HEK293T (cell line): ENCODE data around the gene BAIAP2L1.

ENCODE experiments used
- CTCF ChIA-PET: fragments of 350-600 bp; formaldehyde crosslinking; extraction: SDS; loops from one replicate; lab custom pipeline; 2021; ENCODE audit warnings: antibody characterized with exemption, inconsistent platforms; lab: Yijun Ruan, JAX
- POLR2A ChIA-PET: fragments of 350-600 bp; formaldehyde crosslinking; extraction: SDS; loops from one replicate; lab custom pipeline; 2020; ENCODE audit warnings: antibody characterized with exemption, inconsistent platforms; lab: Yijun Ruan, JAX
- DNase-seq: peaks from one replicate; pipeline ENCODE4 v3.0.0; 2012; ENCODE audit warnings: mixed read lengths; ENCODE audit errors: extremely low spot score
- ARNT ChIP-seq: fragments of 450-650 bp; IDR thresholded peaks from 2 replicates; pipeline ENCODE4 v1.6.1; 2017; ENCODE audit warnings: mild to moderate bottlenecking
- BHLHE40 ChIP-seq: fragments of 450-650 bp; IDR thresholded peaks from 2 replicates; pipeline ENCODE4 v1.6.1; 2016; ENCODE audit warnings: mild to moderate bottlenecking, moderate library complexity, borderline replicate concordance
- CTBP1 ChIP-seq: fragments of 450-650 bp; IDR thresholded peaks from 2 replicates; pipeline ENCODE4 v1.6.1; 2016; ENCODE audit warnings: borderline replicate concordance
- ELF4 ChIP-seq: fragments of 450-650 bp; IDR thresholded peaks from 2 replicates; pipeline ENCODE4 v1.6.1; 2017; ENCODE audit warnings: antibody characterized with exemption
- FOXA1 ChIP-seq: fragments of 450-650 bp; IDR thresholded peaks from 2 replicates; pipeline ENCODE4 v1.6.1; 2016; ENCODE audit warnings: mild to moderate bottlenecking
- FOXK2 ChIP-seq: fragments of 450-650 bp; IDR thresholded peaks from 2 replicates; pipeline ENCODE4 v1.6.1; 2016; ENCODE audit warnings: mild to moderate bottlenecking
- FOXM1 ChIP-seq: fragments of 450-650 bp; IDR thresholded peaks from 2 replicates; pipeline ENCODE4 v1.6.1; 2017; ENCODE audit warnings: mild to moderate bottlenecking, borderline replicate concordance
- HDGF ChIP-seq: fragments of 450-650 bp; IDR thresholded peaks from 2 replicates; pipeline ENCODE4 v1.6.1; 2017; ENCODE audit warnings: antibody characterized with exemption, borderline replicate concordance
- L3MBTL2 ChIP-seq: fragments of 450-650 bp; conservative IDR thresholded peaks from 2 replicates; pipeline ENCODE4 v1.6.1; 2016; ENCODE audit warnings: mild to moderate bottlenecking
- LEF1 ChIP-seq: fragments of 450-650 bp; IDR thresholded peaks from 2 replicates; pipeline ENCODE4 v1.6.1; 2017; ENCODE audit warnings: mild to moderate bottlenecking, borderline replicate concordance
- NFRKB ChIP-seq: fragments of 450-650 bp; IDR thresholded peaks from 2 replicates; pipeline ENCODE4 v1.6.1; 2016; ENCODE audit warnings: mild to moderate bottlenecking, moderate library complexity
- SP1 ChIP-seq: fragments of 450-650 bp; IDR thresholded peaks from 2 replicates; pipeline ENCODE4 v1.6.1; 2017
- SUZ12 ChIP-seq: fragments of 450-650 bp; IDR thresholded peaks from 2 replicates; pipeline ENCODE4 v1.6.1; 2016; ENCODE audit warnings: mild to moderate bottlenecking
- TARDBP ChIP-seq: fragments of 450-650 bp; IDR thresholded peaks from 2 replicates; pipeline ENCODE4 v1.6.1; 2016
- ZNF384 ChIP-seq: fragments of 450-650 bp; IDR thresholded peaks from 2 replicates; pipeline ENCODE4 v1.6.1; 2016
- TF ChIP-seq, protein P1 (sequence below): fragments of 450-650 bp; IDR thresholded peaks from 2 replicates; pipeline ENCODE4 v1.6.1; 2016

The BAIAP2L1 gene

DNA sequence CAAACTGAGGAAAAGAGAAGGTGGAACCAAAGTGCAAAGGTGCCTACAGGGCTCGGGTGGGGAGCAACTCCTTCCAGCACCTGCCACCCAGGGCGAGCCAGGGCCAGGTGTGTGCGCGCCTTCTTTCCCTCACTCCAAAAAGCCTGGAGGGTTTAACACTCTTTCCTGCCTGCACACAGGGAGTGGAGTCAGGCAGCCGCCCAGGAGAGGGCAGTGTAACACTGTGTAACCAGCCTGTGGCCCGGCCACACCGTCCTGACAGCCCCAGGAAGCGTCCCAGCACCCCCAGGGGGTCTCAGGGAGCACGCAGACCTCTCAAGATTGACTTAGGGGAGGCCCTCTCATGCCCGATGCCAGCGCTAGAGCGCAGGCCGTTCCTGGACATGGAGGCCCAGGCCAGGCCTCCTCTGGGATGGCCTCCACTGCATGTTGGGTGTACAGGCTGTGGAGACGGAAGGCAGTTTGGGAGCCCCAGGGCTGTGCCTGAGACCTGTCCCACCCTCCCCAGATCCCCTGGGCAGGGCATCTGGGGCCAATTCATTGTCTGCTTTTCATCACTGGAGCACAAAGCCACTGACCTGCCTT is 106.0 kb downstream of the BAIAP2L1 start:
- TF ChIP-seq HDGF = peak; percentile 80; the same call in 1 of the 2 replicates
- TF ChIP-seq ARNT = no peak
- POLR2A ChIA-PET = interaction anchor here (1.3 kb wide), 1 partner anchor 106 kb away, joined by 4 read pairs; the partner anchor contains the start of gene BAIAP2L1
- peak; percentile 83 for DNase-seq
- CTCF ChIA-PET = interaction anchor here (0.6 to 1.1 kb wide), 5 partner anchors 121 to 543 kb away, joined by 3 to 4 read pairs (median 3); no protein-coding TSS in a partner anchor

DNA sequence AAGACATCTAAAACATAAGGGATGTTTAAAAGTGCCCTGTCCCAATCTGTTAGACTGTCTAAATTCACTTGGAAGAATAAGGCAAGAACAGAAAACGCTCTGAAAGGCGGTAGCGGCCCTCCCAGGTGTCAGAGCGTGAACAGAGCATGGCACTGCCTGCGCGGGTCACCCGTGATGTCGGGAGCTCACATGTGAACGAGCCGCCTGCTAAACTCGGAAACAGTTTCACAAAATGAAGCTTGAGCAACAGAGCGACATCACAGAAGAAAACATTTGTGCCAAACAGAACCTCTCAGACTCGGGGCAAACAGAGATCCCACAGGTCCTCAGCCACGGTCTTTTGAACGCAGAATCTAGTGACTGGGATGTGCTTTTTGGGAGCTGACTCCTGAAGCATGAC is 106.6 kb downstream of the BAIAP2L1 start:
- ChIA-PET CTCF (interaction anchor here (0.6 to 1.1 kb wide), 5 partner anchors 121 to 544 kb away, joined by 3 to 4 read pairs (median 3); no protein-coding TSS in a partner anchor), POLR2A (no interaction called here)

GRCh38 chr7:98293746-98294145 is 107.1 kb downstream of the BAIAP2L1 start:
- TF ChIP-seq FOXA1 (no peak), ELF4 (no peak), TARDBP (no peak), BHLHE40 (no peak), ARNT (no peak), ZNF384 (no peak), NFRKB (no peak), FOXK2 (no peak), L3MBTL2 (no peak), SP1 (no peak), LEF1 (no peak), CTBP1 (no peak), SUZ12 (no peak), FOXM1 (no peak), HDGF (no peak)
- TF ChIP-seq, protein P1, sequence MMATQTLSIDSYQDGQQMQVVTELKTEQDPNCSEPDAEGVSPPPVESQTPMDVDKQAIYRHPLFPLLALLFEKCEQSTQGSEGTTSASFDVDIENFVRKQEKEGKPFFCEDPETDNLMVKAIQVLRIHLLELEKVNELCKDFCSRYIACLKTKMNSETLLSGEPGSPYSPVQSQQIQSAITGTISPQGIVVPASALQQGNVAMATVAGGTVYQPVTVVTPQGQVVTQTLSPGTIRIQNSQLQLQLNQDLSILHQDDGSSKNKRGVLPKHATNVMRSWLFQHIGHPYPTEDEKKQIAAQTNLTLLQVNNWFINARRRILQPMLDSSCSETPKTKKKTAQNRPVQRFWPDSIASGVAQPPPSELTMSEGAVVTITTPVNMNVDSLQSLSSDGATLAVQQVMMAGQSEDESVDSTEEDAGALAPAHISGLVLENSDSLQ = no peak
- ChIA-PET POLR2A (interaction anchor here (1.0 kb wide), 1 partner anchor 107 kb away, joined by 3 read pairs; the partner anchor contains the start of gene BAIAP2L1), CTCF (interaction anchor here (1.1 kb wide), 1 partner anchor 545 kb away, joined by 4 read pairs; no protein-coding TSS in a partner anchor)
- no peak for DNase-seq

More for the DNA sequence above, 106.6 kb downstream of the BAIAP2L1 start:
- TF ChIP-seq FOXA1 = no peak
- no peak for TF ChIP-seq ARNT
- TF ChIP-seq BHLHE40 = no peak
- TF ChIP-seq FOXM1 = no peak
- TF ChIP-seq CTBP1 = no peak
- TF ChIP-seq TARDBP = no peak
- no peak for TF ChIP-seq NFRKB
- no peak for TF ChIP-seq SUZ12
- TF ChIP-seq HDGF = no peak
- no peak for TF ChIP-seq ELF4
- TF ChIP-seq, protein P1 = no peak
- no peak for TF ChIP-seq LEF1
- no peak for TF ChIP-seq FOXK2
- TF ChIP-seq L3MBTL2 = no peak
- no peak for TF ChIP-seq SP1
- no peak for TF ChIP-seq ZNF384
- DNase-seq = no peak

GRCh38 chr7:98293265-98293664 is 107.6 kb downstream of the BAIAP2L1 start:
- ChIA-PET POLR2A (interaction anchor here (1.0 kb wide), 1 partner anchor 108 kb away, joined by 3 read pairs; the partner anchor contains the start of gene BAIAP2L1), CTCF (no interaction called here)
- TF ChIP-seq SUZ12 (no peak), ARNT (no peak), SP1 (no peak), NFRKB (no peak)
- no peak for DNase-seq

- CTCF ChIA-PET = no interaction called here
- no peak for DNase-seq
- TF ChIP-seq TARDBP (no peak), CTBP1 (no peak), FOXM1 (no peak), SUZ12 (no peak), BHLHE40 (no peak), LEF1 (no peak), L3MBTL2 (no peak), FOXK2 (no peak), FOXA1 (no peak), NFRKB (no peak), ZNF384 (no peak)
- TF ChIP-seq, protein P1 = no peak
- POLR2A ChIA-PET = no interaction called here
Measured at GRCh38 chr7:98291717-98292116, 109.2 kb downstream of the BAIAP2L1 start.

DNA sequence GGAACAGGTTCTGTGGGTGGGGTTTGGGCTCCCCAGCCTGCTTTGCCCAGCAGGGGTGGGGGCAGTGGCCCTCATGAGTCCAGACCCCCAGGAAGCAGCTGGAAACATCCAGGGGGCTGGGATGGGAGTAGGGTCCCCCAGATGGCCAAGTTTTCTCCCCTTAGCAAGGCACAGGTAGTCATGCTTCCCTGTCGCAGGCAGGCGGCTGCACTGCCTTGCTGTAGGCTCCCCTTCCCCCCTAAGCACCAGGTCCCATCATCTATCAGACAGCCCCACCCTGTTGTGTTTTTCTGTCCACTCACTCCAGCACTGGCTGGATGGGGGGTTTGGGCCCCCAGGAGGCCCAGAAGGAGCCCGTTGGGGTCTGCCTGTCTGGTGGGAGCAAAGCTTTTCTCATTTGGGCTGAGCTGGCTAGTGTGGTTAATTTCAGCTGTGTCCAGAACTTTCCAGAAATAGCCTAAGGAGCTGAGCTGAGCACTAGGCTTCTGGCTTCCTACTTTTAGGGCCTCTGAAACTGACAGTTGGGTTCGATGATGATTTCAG is 111.5 kb downstream of the BAIAP2L1 start:
- CTCF ChIA-PET = interaction anchor here (1.3 kb wide), 1 partner anchor 111 kb away, joined by 3 read pairs; the partner anchor contains the start of gene BAIAP2L1
- DNase-seq = no peak

More for the DNA sequence above, 111.5 kb downstream of the BAIAP2L1 start:
- TF ChIP-seq FOXM1 (no peak), L3MBTL2 (no peak), LEF1 (no peak), NFRKB (no peak), FOXA1 (no peak), SP1 (no peak), FOXK2 (no peak), ARNT (no peak), ELF4 (no peak), CTBP1 (no peak), TARDBP (no peak), SUZ12 (no peak)
- TF ChIP-seq, protein P1 = no peak
- POLR2A ChIA-PET = interaction anchor here (1.2 kb wide), 1 partner anchor 112 kb away, joined by 3 read pairs; the partner anchor contains the start of gene BAIAP2L1
